ENCODE data around the gene ZNRF2.

Gene ZNRF2

GRCh38 chr7:30412782-30413504 lies 128.5 kb downstream of the ZNRF2 start:
- H2AFZ ChIP-seq (ENCODE audit: low read length) = no peak overlapping the region

GRCh38 chr7:30413864-30414263 lies 129.5 kb downstream of the ZNRF2 start:
- H3K36me3 ChIP-seq (ENCODE audit: insufficient read depth, low read length) = peaks cover 7% of the 10 kb centered on the region; the same call in 1 of the 2 replicates
- no peaks in the 10 kb centered on the region for H3F3A ChIP-seq (ENCODE audit: insufficient read depth, low read length)
- no peak overlapping the region for H3K4me2 ChIP-seq (ENCODE audit: low read length)
- H2AFZ ChIP-seq (ENCODE audit: low read length) = no peak overlapping the region
- no peak overlapping the region for H3K27ac ChIP-seq (ENCODE audit: low read depth, low read length, poor library complexity, severe bottlenecking)
- peaks cover 9% of the 10 kb centered on the region for H3K9me3 ChIP-seq (ENCODE audit: low read length)
- H3K9ac ChIP-seq (ENCODE audit: low read length) = no peak overlapping the region
- TF ChIP-seq CTCF (IDR thresholded peaks at IDR 0.05; ENCODE audit: low read length) (no peak), EZH2 (IDR thresholded peaks at IDR 0.05; ENCODE audit: borderline replicate concordance, low read length) (no peak)
- no peaks in the 10 kb centered on the region for H3K79me2 ChIP-seq (ENCODE audit: insufficient read depth, low read length)
- H3K27me3 ChIP-seq (ENCODE audit: insufficient read depth, low read length) = no peaks in the 10 kb centered on the region
- H4K20me1 ChIP-seq (ENCODE audit: insufficient read depth, low read length) = no peaks in the 10 kb centered on the region
- H3K4me3 ChIP-seq (ENCODE audit: low read depth, low read length, poor library complexity, severe bottlenecking) = no peak overlapping the region
- H3K9me2 ChIP-seq (ENCODE audit: low read depth, low read length) = no peaks in the 10 kb centered on the region
- peaks cover 17% of the 10 kb centered on the region for H3K4me1 ChIP-seq (ENCODE audit: insufficient read depth, low read length, severe bottlenecking)

More at GRCh38 chr7:30412782-30413504, 128.5 kb downstream of the ZNRF2 start:
- Histone ChIP-seq H3K27ac (ENCODE audit: low read depth, low read length, poor library complexity, severe bottlenecking) (no peak overlapping the region), H3K79me2 (ENCODE audit: insufficient read depth, low read length) (no peaks in the 10 kb centered on the region), H3K36me3 (ENCODE audit: insufficient read depth, low read length) (peaks cover 7% of the 10 kb centered on the region; the same call in 1 of the 2 replicates), H3K9me2 (ENCODE audit: low read depth, low read length) (no peaks in the 10 kb centered on the region), H3K4me3 (ENCODE audit: low read depth, low read length, poor library complexity, severe bottlenecking) (no peak overlapping the region), H3K9me3 (ENCODE audit: low read length) (peaks cover 9% of the 10 kb centered on the region), H3K9ac (ENCODE audit: low read length) (no peak overlapping the region), H3K4me1 (ENCODE audit: insufficient read depth, low read length, severe bottlenecking) (peaks cover 17% of the 10 kb centered on the region), H3K4me2 (ENCODE audit: low read length) (no peak overlapping the region), H4K20me1 (ENCODE audit: insufficient read depth, low read length) (no peaks in the 10 kb centered on the region), H3F3A (ENCODE audit: insufficient read depth, low read length) (no peaks in the 10 kb centered on the region), H3K27me3 (ENCODE audit: insufficient read depth, low read length) (no peaks in the 10 kb centered on the region)
- TF ChIP-seq EZH2 (IDR thresholded peaks at IDR 0.05; ENCODE audit: borderline replicate concordance, low read length) (no peak), CTCF (IDR thresholded peaks at IDR 0.05; ENCODE audit: low read length) (peak; percentile 57; the same call in 1 of the 2 replicates)

Data from OCI-LY1 (cell line).